HTR-8/SVneo (cell line): ENCODE results near the gene DGCR2.
A peak's percentile ranks its signal among the peaks of the same experiment; 100 is the strongest.

Source experiments
- DNase-seq: peaks from one replicate; pipeline ENCODE4 v3.0.0; 2011; ENCODE audit warnings: low spot score, mixed read lengths; ENCODE audit not compliant: insufficient read length
- FAIRE-seq: peaks from 2 replicates; lab custom pipeline; 2011; peaks lifted over from hg19 to GRCh38; lab: Jason Lieb, UNC

The DGCR2 gene

GRCh38 chr22:19128946-19129727 is 6.9 kb upstream of the DGCR2 start:
- DNase-seq (no peak), FAIRE-seq (no peak)

- DNase-seq (no peak), FAIRE-seq (no peak)
These were observed 5.8 kb upstream of the DGCR2 start for GRCh38 chr22:19128009-19128401.

GRCh38 chr22:19127329-19128008 is 5.3 kb upstream of the DGCR2 start:
- FAIRE-seq: no peak

GRCh38 chr22:19126309-19127273 is 4.4 kb upstream of the DGCR2 start:
- no peak for FAIRE-seq

More at GRCh38 chr22:19127329-19128008, 5.3 kb upstream of the DGCR2 start:
- no peak for DNase-seq

GRCh38 chr22:19125474-19126308 is 3.5 kb upstream of the DGCR2 start:
- DNase-seq (no peak), FAIRE-seq (no peak)

More at GRCh38 chr22:19126309-19127273, 4.4 kb upstream of the DGCR2 start:
- no peak for DNase-seq

- DNase-seq (no peak), FAIRE-seq (no peak)
These were observed 2.8 kb upstream of the DGCR2 start for GRCh38 chr22:19125011-19125410.

- DNase-seq (no peak), FAIRE-seq (no peak)
These were observed 2.2 kb upstream of the DGCR2 start for GRCh38 chr22:19124377-19124776.

- FAIRE-seq (no peak), DNase-seq (no peak)
These were observed 1.7 kb upstream of the DGCR2 start for GRCh38 chr22:19123936-19124335.

GRCh38 chr22:19122752-19123492 is 710 bp upstream of the DGCR2 start:
- no peak for FAIRE-seq
- DNase-seq: peak; percentile 38

- DNase-seq (peak; percentile 23), FAIRE-seq (no peak)
These were observed 525 bp downstream of the DGCR2 start for GRCh38 chr22:19121631-19122142.

- DNase-seq: peak; percentile 73
- peak; percentile 4 for FAIRE-seq
These were observed 1.2 kb downstream of the DGCR2 start for GRCh38 chr22:19120829-19121630.

GRCh38 chr22:19119949-19120348 is 2.3 kb downstream of the DGCR2 start:
- DNase-seq (no peak), FAIRE-seq (no peak)

GRCh38 chr22:19118329-19118880 is 3.8 kb downstream of the DGCR2 start:
- DNase-seq: no peak
- no peak for FAIRE-seq

GRCh38 chr22:19117111-19117512 is 5.1 kb downstream of the DGCR2 start:
- no peak for DNase-seq
- no peak for FAIRE-seq

- DNase-seq: no peak
- no peak for FAIRE-seq
These were observed 6.6 kb downstream of the DGCR2 start for GRCh38 chr22:19115628-19116027.

GRCh38 chr22:19114984-19115552 is 7.1 kb downstream of the DGCR2 start:
- DNase-seq (no peak), FAIRE-seq (no peak)

- FAIRE-seq: no peak
- no peak for DNase-seq
These were observed 8.8 kb downstream of the DGCR2 start for GRCh38 chr22:19113429-19113828.
